Lower lobe of right lung (tissue), 2 donors: Measurements from ENCODE around the gene MRGPRG. TPM values are rescaled to one million over a fixed set of nuclear protein-coding genes. Genes with fewer than 3 reads are reported as not detected.

ENCODE experiments used
- ATAC-seq, 2 donors: fragments of 200-7000 bp; cut with Tn5 transposase; one replicate each; pipeline ENCODE4 v1.9.1; 2020 to 2022; ENCODE audit warnings: mild to moderate bottlenecking in 2 of 2, moderate library complexity in 2 of 2
- DNase-seq: peaks from one replicate; pipeline ENCODE4 v3.0.0-alpha.2; 2020
- H3K27ac ChIP-seq: fragments of 200-600 bp; one replicate; pipeline ENCODE4 v1.8.0; 2022
- H3K27me3 ChIP-seq: fragments of 200-600 bp; one replicate; pipeline ENCODE4 v1.8.0; 2022; ENCODE audit warnings: low read depth
- H3K36me3 ChIP-seq: fragments of 200-600 bp; one replicate; pipeline ENCODE4 v1.8.0; 2022; ENCODE audit warnings: mild to moderate bottlenecking
- H3K4me1 ChIP-seq: fragments of 200-600 bp; one replicate; pipeline ENCODE4 v1.8.0; 2022
- H3K4me3 ChIP-seq: fragments of 200-600 bp; one replicate; pipeline ENCODE4 v1.8.0; 2022; ENCODE audit warnings: mild to moderate bottlenecking
- H3K9me3 ChIP-seq: fragments of 200-600 bp; one replicate; pipeline ENCODE4 v1.8.0; 2022
- intact Hi-C: fragments of 100-400 bp; cut with DNase I; formaldehyde crosslinking; loops from one replicate; pipeline ENCODE4 v1.11.0; 2022
- total RNA-seq: library from RNA; stranded (reverse); fragmentation: NEBNext Ultra II Directional; extraction: Animal tissue kit (Norgen Biotek cat#: 25700); gene quantifications from one replicate; pipeline ENCODE4 v1.2.1, GENCODE V29; 2021
- TF ChIP-seq, protein P1 (sequence below): fragments of 200-600 bp; IDR thresholded peaks from one replicate; pipeline ENCODE4 v1.8.0; 2022; ENCODE audit warnings: antibody characterized with exemption, mild to moderate bottlenecking
- donor health status: DM: no; HTN: yes; CAD: no; lungs with severe emphysema.

Gene MRGPRG
- total RNA-seq, 1 donor from 2014 or later, result not detected

DNA sequence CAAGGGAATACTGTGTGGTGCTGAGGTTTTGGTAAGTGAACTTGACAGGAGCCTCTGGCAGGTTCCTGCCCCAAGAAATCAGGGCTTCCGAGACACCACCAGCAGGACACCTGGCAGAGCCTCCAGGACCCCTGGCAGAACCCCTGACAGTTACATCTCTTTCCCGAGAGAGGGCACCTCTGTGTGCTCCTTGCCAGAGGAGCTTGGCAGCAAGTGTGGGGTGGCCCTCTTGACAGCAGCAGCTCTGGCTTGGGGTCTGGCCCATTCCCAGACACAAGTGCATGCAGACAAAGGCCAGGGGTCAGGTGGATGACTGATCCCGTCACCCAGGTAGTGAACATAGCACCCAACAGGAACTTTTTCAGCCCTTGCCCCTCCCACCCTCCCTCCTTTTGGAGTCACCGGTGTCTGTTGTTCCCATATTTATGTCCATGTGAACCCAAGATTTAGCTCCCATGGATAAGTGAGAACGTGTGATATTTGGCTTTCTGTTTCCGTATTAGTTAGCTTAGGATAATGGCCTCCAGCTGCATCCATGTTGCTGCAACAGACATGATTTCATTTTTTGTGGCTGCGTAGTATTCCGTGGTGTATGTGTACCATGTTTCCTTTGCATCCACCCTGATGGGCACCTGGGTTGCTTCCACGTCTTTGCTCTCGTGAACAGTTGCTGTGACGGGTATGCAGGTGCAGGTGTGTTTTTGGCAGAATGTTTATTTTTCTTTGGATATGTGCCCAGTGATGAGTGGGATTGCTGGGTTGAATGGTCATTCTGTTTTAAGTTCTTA lies 32.3 kb downstream of the MRGPRG start:
- ATAC-seq, result no peak
- TF ChIP-seq, protein P1, sequence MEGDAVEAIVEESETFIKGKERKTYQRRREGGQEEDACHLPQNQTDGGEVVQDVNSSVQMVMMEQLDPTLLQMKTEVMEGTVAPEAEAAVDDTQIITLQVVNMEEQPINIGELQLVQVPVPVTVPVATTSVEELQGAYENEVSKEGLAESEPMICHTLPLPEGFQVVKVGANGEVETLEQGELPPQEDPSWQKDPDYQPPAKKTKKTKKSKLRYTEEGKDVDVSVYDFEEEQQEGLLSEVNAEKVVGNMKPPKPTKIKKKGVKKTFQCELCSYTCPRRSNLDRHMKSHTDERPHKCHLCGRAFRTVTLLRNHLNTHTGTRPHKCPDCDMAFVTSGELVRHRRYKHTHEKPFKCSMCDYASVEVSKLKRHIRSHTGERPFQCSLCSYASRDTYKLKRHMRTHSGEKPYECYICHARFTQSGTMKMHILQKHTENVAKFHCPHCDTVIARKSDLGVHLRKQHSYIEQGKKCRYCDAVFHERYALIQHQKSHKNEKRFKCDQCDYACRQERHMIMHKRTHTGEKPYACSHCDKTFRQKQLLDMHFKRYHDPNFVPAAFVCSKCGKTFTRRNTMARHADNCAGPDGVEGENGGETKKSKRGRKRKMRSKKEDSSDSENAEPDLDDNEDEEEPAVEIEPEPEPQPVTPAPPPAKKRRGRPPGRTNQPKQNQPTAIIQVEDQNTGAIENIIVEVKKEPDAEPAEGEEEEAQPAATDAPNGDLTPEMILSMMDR, result no peak
- H3K27ac ChIP-seq, result no peak overlapping the region
- intact Hi-C loops, result no loop called here
- H3K36me3 ChIP-seq, result no peaks in the 10 kb centered on the region
- no peaks in the 10 kb centered on the region for H3K9me3 ChIP-seq
- H3K4me1 ChIP-seq, result no peaks in the 10 kb centered on the region
- H3K4me3 ChIP-seq, result no peak overlapping the region
- H3K27me3 ChIP-seq, result no peaks in the 10 kb centered on the region
- no peak for DNase-seq

GRCh38 chr11:3184732-3185347 lies 33.8 kb downstream of the MRGPRG start:
- TF ChIP-seq, protein P1, result no peak
- DNase-seq (no peak), ATAC-seq (no peak)
- intact Hi-C loops, result no loop called here
- Histone ChIP-seq H3K9me3 (no peaks in the 10 kb centered on the region), H3K36me3 (no peaks in the 10 kb centered on the region), H3K4me1 (no peaks in the 10 kb centered on the region), H3K4me3 (no peak overlapping the region), H3K27me3 (no peaks in the 10 kb centered on the region), H3K27ac (no peak overlapping the region)

- H3K4me3 ChIP-seq, result no peak overlapping the region
- DNase-seq (peak; percentile 25), ATAC-seq (no peak)
- no peak overlapping the region for H3K27ac ChIP-seq
- H3K36me3 ChIP-seq, result no peaks in the 10 kb centered on the region
- TF ChIP-seq, protein P1, result no peak
- no peaks in the 10 kb centered on the region for H3K27me3 ChIP-seq
- intact Hi-C loops, result no loop called here
- no peaks in the 10 kb centered on the region for H3K4me1 ChIP-seq
- no peaks in the 10 kb centered on the region for H3K9me3 ChIP-seq
These were observed 35.1 kb downstream of the MRGPRG start for GRCh38 chr11:3183523-3183922.

DNA sequence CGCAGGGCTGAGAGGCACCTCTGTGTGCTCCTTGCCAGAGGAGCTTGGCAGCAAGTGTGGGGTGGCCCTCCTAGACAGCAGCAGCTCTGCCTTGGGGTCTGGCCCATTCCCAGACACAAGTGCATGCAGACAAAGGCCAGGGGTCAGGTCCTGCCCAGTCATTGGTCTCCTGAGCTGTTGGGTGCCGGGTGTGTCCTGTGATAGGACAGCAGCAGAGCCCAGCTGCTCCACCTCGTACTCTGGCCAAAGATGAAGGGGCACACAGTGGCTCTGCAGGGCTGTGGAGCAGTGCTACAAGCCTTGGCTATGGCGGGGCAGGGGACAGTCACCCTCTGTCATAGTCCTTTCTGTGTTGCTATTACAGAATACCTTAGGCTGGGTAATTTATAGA lies 36.2 kb downstream of the MRGPRG start:
- intact Hi-C loops, result no loop called here
- Histone ChIP-seq H3K9me3 (no peaks in the 10 kb centered on the region), H3K27ac (no peak overlapping the region), H3K4me3 (no peak overlapping the region), H3K4me1 (no peaks in the 10 kb centered on the region), H3K36me3 (no peaks in the 10 kb centered on the region), H3K27me3 (no peaks in the 10 kb centered on the region)
- peak in 1 of 2 donors; percentile 9 for ATAC-seq
- TF ChIP-seq, protein P1, result no peak
- peak; percentile 25 for DNase-seq

DNA sequence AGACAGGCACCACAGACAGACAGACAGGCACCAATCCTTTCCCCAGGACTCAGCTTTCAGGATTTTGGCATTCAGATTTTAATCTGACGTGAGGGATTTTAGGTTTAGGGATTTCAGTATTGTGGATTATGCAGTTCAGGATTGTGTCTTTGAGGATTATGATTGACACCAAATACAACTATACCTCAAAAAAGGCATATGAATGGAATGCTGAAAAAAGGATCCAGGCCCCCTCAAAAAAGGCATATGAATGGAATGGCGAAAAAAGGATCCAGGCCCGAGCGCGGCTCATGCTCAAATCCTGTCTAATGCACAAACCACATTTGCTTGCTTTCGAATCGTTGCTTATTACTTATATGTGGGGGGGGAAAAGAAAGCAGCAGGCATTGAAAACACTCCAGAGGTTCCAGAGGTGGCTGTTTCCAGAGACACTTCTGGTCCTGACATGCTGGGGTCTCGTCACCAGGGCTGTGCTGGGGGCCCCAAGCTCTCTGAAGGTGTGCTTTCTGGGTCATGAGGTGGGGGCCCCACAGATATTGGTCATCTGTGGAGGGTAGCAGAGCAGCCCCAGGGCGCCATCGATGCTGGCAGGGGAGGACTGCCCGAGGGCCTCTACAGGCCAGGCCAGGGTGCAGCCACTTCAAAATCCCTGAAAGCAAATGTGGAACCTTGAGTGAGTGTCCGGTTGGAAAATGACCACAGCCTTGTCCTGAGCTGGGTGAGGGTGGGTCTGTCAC lies 36.7 kb downstream of the MRGPRG start:
- Histone ChIP-seq H3K4me1 (no peaks in the 10 kb centered on the region), H3K27me3 (no peaks in the 10 kb centered on the region), H3K36me3 (no peaks in the 10 kb centered on the region), H3K27ac (no peak overlapping the region), H3K9me3 (no peaks in the 10 kb centered on the region), H3K4me3 (no peak overlapping the region)
- DNase-seq, result no peak
- TF ChIP-seq, protein P1, result no peak
- peak in 1 of 2 donors; percentile 17 for ATAC-seq
- intact Hi-C loops, result no loop called here
